A673 (cell line): ENCODE results near the gene UCP2. TPM values are rescaled to one million over a fixed set of nuclear protein-coding genes. Genes with fewer than 3 reads are reported as not detected.

Experiments
- BruUV-seq: library from RNA; stranded (reverse); fragments of 400-500 nt; replicated peaks from 2 replicates; lab custom pipeline; 2021; lab: Mats Ljungman, UMichigan
- CTCF ChIA-PET: fragments of 300-600 bp; sonication (Branson Sonifier 250); formaldehyde crosslinking; loops from one replicate; lab custom pipeline; 2022; ENCODE audit warnings: antibody characterized with exemption; lab: Charles Lee
- POLR2A ChIA-PET: fragments of 300-600 bp; sonication (Branson Sonifier 250); formaldehyde crosslinking; loops from one replicate; lab custom pipeline; 2022; ENCODE audit warnings: antibody characterized with exemption; ENCODE audit not compliant: low non-redundant PET; lab: Charles Lee
- DNase-seq: peaks from one replicate; pipeline ENCODE4 v3.0.0-alpha.2; 2015; ENCODE audit warnings: low spot score
- H3K27ac ChIP-seq: fragments of 200-600 bp; sonication (generic); 2 replicates; pipeline ENCODE4 v1.5.1; 2016; ENCODE audit warnings: mixed run types, low read depth, mild to moderate bottlenecking, mixed read lengths, antibody characterized with exemption, low read length; ENCODE audit not compliant: poor library complexity, severe bottlenecking
- H3K27me3 ChIP-seq: fragments of 200-600 bp; sonication (generic); replicated peaks from 2 replicates; pipeline ENCODE4 v1.6.1; 2017; ENCODE audit warnings: mixed run types, low read depth, mild to moderate bottlenecking, mixed read lengths, antibody characterized with exemption, low read length; ENCODE audit not compliant: insufficient read depth, poor library complexity
- H3K36me3 ChIP-seq: fragments of 200-600 bp; sonication (generic); 2 replicates; pipeline ENCODE4 v1.6.1; 2016; ENCODE audit warnings: mixed run types, mild to moderate bottlenecking, mixed read lengths, antibody characterized with exemption, low read length; ENCODE audit not compliant: insufficient read depth, poor library complexity, severe bottlenecking
- H3K4me1 ChIP-seq: fragments of 200-600 bp; sonication (generic); 2 replicates; pipeline ENCODE4 v1.6.1; 2017; ENCODE audit warnings: mixed run types, mild to moderate bottlenecking, mixed read lengths, antibody characterized with exemption, low read length; ENCODE audit not compliant: insufficient read depth, poor library complexity, severe bottlenecking
- H3K4me3 ChIP-seq: fragments of 200-600 bp; sonication (generic); 2 replicates; pipeline ENCODE4 v1.5.1; 2016; ENCODE audit warnings: low read depth, mixed run types, mild to moderate bottlenecking, mixed read lengths, low read length; ENCODE audit not compliant: poor library complexity, severe bottlenecking
- H3K9me3 ChIP-seq: fragments of 200-600 bp; sonication (generic); 2 replicates; pipeline ENCODE4 v1.6.1; 2016; ENCODE audit warnings: mixed run types, low read depth, mild to moderate bottlenecking, mixed read lengths, antibody characterized with exemption, low read length; ENCODE audit not compliant: poor library complexity, severe bottlenecking
- EZH2 ChIP-seq: fragments of 200-600 bp; sonication (generic); IDR thresholded peaks from 2 replicates; pipeline ENCODE4 v1.6.1; 2017; ENCODE audit warnings: borderline replicate concordance, low read depth, mild to moderate bottlenecking, mixed read lengths, antibody characterized with exemption, low read length; ENCODE audit not compliant: poor library complexity, severe bottlenecking
- intact Hi-C: fragments of 100-400 bp; cut with micrococcal nuclease; formaldehyde crosslinking; loops from one replicate; pipeline ENCODE4 v1.10.0; 2022; ENCODE audit not compliant: unreplicated experiment
- total RNA-seq: library from RNA; stranded (reverse); gene quantifications from 2 replicates; pipeline ENCODE4 v1.2.3, GENCODE V29; 2021
- TF ChIP-seq, protein P1 (sequence below): fragments of 300-800, 200-600 bp; sonication (generic); conservative IDR thresholded peaks from 2 replicates; pipeline ENCODE4 v1.5.1; 2017; ENCODE audit warnings: low read depth, mild to moderate bottlenecking, antibody characterized with exemption, low read length, moderate library complexity, mixed read lengths

The UCP2 gene
- total RNA-seq, 1 experiment from 2014 or later: 88.5 TPM

DNA sequence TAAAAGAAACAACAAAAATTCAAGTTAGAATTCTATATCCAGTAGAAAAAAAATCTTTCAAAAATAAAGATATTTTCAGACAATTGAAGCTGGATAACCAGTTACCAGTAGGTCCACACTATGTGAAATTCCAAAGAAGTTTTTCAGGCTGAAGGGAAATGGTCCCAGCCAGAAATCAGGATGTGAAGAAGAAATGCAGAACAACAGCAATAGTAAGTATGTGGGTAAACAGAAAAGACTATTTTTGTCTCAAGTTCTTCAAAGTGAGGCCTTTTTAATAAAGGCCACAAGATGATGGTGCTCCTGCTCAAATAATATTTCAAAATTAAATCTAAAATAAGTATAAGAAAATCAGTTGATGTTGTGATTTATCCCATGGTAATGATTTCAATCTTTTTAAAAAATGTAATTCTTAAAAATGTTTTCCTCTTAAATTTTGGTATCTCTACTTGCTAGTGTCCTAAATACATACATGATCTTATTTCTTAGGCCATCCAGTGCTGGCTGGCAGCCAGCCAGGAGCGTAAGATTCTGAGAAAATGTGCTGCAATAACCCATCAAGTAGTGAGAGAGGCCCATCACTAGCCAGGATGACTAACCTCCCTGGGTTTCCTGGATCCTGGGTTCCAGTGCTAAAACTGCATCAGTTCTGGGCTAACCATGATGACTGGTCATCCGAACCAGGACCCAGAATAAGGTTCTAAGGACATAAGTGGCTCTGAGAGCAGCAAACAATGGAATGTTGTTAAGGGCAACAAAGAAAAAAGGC, 41.8 kb upstream of the UCP2 start:
- intact Hi-C loops: no loop called here
- TF ChIP-seq, protein P1, sequence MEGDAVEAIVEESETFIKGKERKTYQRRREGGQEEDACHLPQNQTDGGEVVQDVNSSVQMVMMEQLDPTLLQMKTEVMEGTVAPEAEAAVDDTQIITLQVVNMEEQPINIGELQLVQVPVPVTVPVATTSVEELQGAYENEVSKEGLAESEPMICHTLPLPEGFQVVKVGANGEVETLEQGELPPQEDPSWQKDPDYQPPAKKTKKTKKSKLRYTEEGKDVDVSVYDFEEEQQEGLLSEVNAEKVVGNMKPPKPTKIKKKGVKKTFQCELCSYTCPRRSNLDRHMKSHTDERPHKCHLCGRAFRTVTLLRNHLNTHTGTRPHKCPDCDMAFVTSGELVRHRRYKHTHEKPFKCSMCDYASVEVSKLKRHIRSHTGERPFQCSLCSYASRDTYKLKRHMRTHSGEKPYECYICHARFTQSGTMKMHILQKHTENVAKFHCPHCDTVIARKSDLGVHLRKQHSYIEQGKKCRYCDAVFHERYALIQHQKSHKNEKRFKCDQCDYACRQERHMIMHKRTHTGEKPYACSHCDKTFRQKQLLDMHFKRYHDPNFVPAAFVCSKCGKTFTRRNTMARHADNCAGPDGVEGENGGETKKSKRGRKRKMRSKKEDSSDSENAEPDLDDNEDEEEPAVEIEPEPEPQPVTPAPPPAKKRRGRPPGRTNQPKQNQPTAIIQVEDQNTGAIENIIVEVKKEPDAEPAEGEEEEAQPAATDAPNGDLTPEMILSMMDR: no peak
- TF ChIP-seq EZH2: no peak
- Histone ChIP-seq H3K4me3 (no peak overlapping the region), H3K9me3 (no peaks in the 10 kb centered on the region), H3K27me3 (no peaks in the 10 kb centered on the region), H3K27ac (no peak overlapping the region), H3K36me3 (no peaks in the 10 kb centered on the region), H3K4me1 (no peaks in the 10 kb centered on the region)
- no peak for DNase-seq
- BruUV-seq: no TSS peak
- CTCF ChIA-PET: no interaction called here
- POLR2A ChIA-PET: no interaction called here

DNA sequence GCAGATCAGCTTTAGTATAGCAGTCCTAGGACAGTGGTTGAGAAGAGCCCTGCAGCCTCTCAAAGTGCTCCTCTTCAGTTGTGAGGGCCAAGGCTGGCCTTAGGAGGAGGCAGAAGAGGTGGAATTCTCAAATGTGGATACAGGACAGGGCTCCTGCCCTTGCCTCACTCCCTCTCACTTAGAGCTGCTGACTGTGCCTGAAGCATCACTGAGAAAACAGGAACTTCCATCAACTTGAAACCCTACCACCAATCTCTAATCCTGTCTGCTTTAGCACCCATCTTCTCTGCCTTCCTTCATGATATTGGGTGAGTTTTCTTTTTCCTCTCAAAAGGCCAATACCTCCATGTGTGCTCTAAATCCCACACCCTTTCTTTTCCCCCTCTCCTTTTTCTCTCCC, 40.6 kb upstream of the UCP2 start:
- DNase-seq: no peak
- POLR2A ChIA-PET: no interaction called here
- H3K4me3 ChIP-seq: no peak overlapping the region
- CTCF ChIA-PET: no interaction called here
- no peaks in the 10 kb centered on the region for H3K4me1 ChIP-seq
- no peaks in the 10 kb centered on the region for H3K36me3 ChIP-seq
- no peaks in the 10 kb centered on the region for H3K27me3 ChIP-seq
- H3K27ac ChIP-seq: no peak overlapping the region
- intact Hi-C loops: no loop called here
- TF ChIP-seq, protein P1: no peak
- no peak for TF ChIP-seq EZH2
- H3K9me3 ChIP-seq: no peaks in the 10 kb centered on the region
- BruUV-seq: no TSS peak

DNA sequence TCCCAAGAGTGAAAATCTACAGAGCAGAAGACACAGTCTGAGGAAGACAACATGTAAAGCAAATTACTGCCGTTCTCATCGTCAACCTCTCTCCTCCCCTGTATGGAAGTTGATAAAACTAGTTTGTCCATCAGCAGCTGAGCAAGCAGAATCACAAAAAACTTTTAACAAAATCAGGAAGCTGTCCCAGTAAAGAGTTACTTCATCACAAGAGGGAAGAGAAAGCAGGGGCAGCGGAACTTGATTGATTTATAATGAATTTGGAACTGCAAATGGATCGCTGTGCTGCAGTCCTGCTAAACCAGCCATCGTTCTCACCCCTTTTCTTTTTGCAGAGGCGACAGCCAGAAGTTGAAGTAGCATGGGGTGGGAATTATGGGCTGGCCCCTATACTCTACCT, 39.9 kb upstream of the UCP2 start:
- no peak overlapping the region for H3K4me3 ChIP-seq
- no peaks in the 10 kb centered on the region for H3K36me3 ChIP-seq
- TF ChIP-seq, protein P1: no peak
- TF ChIP-seq EZH2: no peak
- intact Hi-C loops: no loop called here
- BruUV-seq: no TSS peak
- ChIA-PET POLR2A (no interaction called here), CTCF (no interaction called here)
- no peaks in the 10 kb centered on the region for H3K4me1 ChIP-seq
- H3K9me3 ChIP-seq: no peaks in the 10 kb centered on the region
- no peaks in the 10 kb centered on the region for H3K27me3 ChIP-seq
- DNase-seq: no peak
- no peak overlapping the region for H3K27ac ChIP-seq
